ENCODE data around the gene SLC6A12.

DNA sequence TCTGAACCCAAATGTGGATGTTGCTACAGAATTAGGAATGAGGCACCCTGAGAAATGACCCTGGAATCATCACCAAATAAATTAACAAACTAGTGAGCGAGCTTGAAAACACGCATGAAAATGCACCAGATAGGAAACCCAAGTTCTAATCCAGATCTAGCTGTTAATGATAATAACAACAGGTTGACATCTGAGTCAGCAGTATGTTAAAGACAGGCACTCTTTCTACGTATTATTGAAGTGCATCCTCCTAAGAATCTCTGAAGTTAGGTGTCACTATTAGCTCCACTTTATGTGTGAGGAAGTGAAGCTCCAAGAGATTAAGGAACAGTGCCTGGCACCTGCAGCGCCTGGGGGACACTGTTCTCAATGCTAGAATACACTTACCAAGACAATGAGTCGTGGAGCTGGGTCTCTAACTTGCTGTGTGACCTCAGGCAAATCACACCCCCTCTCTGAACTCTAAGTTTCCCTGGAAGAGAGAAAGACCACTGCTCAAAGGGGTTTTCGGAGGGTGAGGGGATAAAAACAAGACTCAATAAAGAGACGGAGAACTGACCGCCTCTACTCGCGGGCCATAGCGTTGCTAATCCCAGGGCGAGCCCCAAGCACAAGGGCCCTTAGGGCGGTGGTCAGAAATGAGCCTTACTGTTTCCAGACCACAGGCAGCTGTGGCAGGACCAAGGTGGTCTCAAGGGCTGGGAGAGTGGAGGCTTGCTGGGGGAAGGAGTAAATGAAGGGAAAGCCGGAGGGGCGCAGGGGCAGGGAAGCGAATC, 2.1 kb downstream of the SLC6A12 start:
- TF ChIP-seq POLR2A (IDR thresholded peaks at IDR 0.05) (no peak), EP300 (IDR thresholded peaks at IDR 0.05; ENCODE audit: low read depth) (no peak)
- TF ChIP-seq, protein P1, sequence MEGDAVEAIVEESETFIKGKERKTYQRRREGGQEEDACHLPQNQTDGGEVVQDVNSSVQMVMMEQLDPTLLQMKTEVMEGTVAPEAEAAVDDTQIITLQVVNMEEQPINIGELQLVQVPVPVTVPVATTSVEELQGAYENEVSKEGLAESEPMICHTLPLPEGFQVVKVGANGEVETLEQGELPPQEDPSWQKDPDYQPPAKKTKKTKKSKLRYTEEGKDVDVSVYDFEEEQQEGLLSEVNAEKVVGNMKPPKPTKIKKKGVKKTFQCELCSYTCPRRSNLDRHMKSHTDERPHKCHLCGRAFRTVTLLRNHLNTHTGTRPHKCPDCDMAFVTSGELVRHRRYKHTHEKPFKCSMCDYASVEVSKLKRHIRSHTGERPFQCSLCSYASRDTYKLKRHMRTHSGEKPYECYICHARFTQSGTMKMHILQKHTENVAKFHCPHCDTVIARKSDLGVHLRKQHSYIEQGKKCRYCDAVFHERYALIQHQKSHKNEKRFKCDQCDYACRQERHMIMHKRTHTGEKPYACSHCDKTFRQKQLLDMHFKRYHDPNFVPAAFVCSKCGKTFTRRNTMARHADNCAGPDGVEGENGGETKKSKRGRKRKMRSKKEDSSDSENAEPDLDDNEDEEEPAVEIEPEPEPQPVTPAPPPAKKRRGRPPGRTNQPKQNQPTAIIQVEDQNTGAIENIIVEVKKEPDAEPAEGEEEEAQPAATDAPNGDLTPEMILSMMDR (IDR thresholded peaks at IDR 0.05) = no peak
